GM12878 (cell line): ENCODE results near the gene PRSS35.

Experiments
- GATAD2B ChIP-seq: fragments of 450-650 bp; conservative IDR thresholded peaks from 2 replicates; pipeline ENCODE4 v1.6.1; 2017; ENCODE audit warnings: low read depth, mild to moderate bottlenecking, moderate library complexity
- HDAC2 ChIP-seq: fragments of 200-600 bp; sonication (generic); IDR thresholded peaks from 2 replicates; pipeline ENCODE4 v1.6.1; 2017
- TF ChIP-seq, protein P1 (sequence below), 3 experiments: IDR thresholded peaks in 2 of 3; conservative IDR thresholded peaks in 1 of 3; 2 replicates each; pipeline ENCODE4 v1.5.1; 2011; ENCODE audit warnings: low read depth in 3 of 3, low read length in 3 of 3, mild to moderate bottlenecking in 3 of 3, control low read depth in 2 of 3, moderate library complexity in 2 of 3, inconsistent platforms in 1 of 3, mixed read lengths in 1 of 3; ENCODE audit not compliant: control insufficient read depth in 2 of 3, insufficient read depth in 1 of 3; ENCODE audit errors: extremely low read depth in 1 of 3

DNA sequence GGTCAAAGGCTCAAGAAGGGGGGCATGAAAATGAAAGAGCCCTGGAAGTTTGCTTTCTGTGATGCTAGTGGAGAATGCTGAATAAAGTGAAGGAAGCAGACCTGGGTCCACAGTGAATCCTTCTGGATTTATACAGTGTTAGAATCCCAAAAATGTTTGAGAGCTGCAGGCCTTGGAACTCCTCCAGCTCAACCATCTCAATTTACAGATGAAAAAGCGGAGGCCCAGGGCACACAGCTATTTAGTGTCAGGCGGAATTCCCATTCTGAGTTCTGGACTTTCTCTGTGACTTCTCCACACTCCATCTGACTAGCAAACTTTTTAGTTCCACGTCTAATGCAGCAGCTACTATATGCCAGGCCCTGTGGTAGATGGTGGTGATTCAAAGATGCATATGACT is 1.5 kb upstream of the PRSS35 start:
- TF ChIP-seq, protein P1, sequence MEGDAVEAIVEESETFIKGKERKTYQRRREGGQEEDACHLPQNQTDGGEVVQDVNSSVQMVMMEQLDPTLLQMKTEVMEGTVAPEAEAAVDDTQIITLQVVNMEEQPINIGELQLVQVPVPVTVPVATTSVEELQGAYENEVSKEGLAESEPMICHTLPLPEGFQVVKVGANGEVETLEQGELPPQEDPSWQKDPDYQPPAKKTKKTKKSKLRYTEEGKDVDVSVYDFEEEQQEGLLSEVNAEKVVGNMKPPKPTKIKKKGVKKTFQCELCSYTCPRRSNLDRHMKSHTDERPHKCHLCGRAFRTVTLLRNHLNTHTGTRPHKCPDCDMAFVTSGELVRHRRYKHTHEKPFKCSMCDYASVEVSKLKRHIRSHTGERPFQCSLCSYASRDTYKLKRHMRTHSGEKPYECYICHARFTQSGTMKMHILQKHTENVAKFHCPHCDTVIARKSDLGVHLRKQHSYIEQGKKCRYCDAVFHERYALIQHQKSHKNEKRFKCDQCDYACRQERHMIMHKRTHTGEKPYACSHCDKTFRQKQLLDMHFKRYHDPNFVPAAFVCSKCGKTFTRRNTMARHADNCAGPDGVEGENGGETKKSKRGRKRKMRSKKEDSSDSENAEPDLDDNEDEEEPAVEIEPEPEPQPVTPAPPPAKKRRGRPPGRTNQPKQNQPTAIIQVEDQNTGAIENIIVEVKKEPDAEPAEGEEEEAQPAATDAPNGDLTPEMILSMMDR (IDR thresholded peaks at IDR 0.05 in 2 of 3, conservative IDR thresholded peaks at IDR 0.05 in 1 of 3; ENCODE audit: control insufficient read depth in 2 of 3, extremely low read depth in 1 of 3, insufficient read depth in 1 of 3, low read depth in 3 of 3, low read length in 3 of 3) = no peak
- no peak for TF ChIP-seq GATAD2B
- no peak for TF ChIP-seq HDAC2
